Activated T-cell treated with anti-CD3 and anti-CD28 coated beads, Interleukin-2, amount 50 U/mL, for 4 hours (primary cell): ENCODE measurements around the gene FAM174C. TPM values are rescaled to one million over a fixed set of nuclear protein-coding genes. Genes with fewer than 3 reads are reported as not detected.
"Not testable (repeated sequence)": the region's sequence is repeated elsewhere in the genome, so short reads cannot be mapped to it uniquely, and the experiment has no call there.

ENCODE experiments used
- ATAC-seq, 2 donors: fragments of 200-7000 bp; cut with Tn5 transposase; one replicate each; pipeline ENCODE4 v1.10.0; 2021
- DNase-seq: peaks from one replicate; pipeline ENCODE4 v3.0.0-alpha.2; 2020
- H3K27me3 Mint-ChIP-seq: one replicate; pipeline ENCODE4 v1.8.0; 2021; ENCODE audit warnings: low read depth, mixed read lengths
- H3K36me3 Mint-ChIP-seq: one replicate; pipeline ENCODE4 v1.8.0; 2022; ENCODE audit warnings: mixed read lengths; ENCODE audit not compliant: insufficient read depth
- H3K4me1 Mint-ChIP-seq: one replicate; pipeline ENCODE4 v1.8.0; 2021; ENCODE audit warnings: low read depth, mixed read lengths
- H3K4me3 Mint-ChIP-seq: one replicate; pipeline ENCODE4 v1.8.0; 2021; ENCODE audit warnings: mild to moderate bottlenecking, moderate library complexity, mixed read lengths
- H3K9me3 Mint-ChIP-seq: one replicate; pipeline ENCODE4 v1.8.0; 2021; ENCODE audit warnings: mixed read lengths
- total RNA-seq, 3 donors: library from RNA; stranded (reverse); gene quantifications; one replicate each; pipeline ENCODE4 v1.2.1, GENCODE V29; 2021

The FAM174C gene
- total RNA-seq, 3 donors from 2014 or later: 189 to 199 (median 194) TPM

- DNase-seq: peak; percentile 90
- Mint-ChIP-seq H3K36me3 (no peaks in the 10 kb centered on the region), H3K27me3 (no peaks in the 10 kb centered on the region), H3K9me3 (no peaks in the 10 kb centered on the region), H3K4me3 (peak overlapping the region; percentile 87), H3K4me1 (peaks cover 30% of the 10 kb centered on the region)
- peak; percentile 39 to 41 for ATAC-seq
Observed at GRCh38 chr19:1243768-1244692, 31.3 kb upstream of the FAM174C start.

- no peak for DNase-seq
- no peak for ATAC-seq
Observed at GRCh38 chr19:1244693-1245451, 30.5 kb upstream of the FAM174C start.

DNA sequence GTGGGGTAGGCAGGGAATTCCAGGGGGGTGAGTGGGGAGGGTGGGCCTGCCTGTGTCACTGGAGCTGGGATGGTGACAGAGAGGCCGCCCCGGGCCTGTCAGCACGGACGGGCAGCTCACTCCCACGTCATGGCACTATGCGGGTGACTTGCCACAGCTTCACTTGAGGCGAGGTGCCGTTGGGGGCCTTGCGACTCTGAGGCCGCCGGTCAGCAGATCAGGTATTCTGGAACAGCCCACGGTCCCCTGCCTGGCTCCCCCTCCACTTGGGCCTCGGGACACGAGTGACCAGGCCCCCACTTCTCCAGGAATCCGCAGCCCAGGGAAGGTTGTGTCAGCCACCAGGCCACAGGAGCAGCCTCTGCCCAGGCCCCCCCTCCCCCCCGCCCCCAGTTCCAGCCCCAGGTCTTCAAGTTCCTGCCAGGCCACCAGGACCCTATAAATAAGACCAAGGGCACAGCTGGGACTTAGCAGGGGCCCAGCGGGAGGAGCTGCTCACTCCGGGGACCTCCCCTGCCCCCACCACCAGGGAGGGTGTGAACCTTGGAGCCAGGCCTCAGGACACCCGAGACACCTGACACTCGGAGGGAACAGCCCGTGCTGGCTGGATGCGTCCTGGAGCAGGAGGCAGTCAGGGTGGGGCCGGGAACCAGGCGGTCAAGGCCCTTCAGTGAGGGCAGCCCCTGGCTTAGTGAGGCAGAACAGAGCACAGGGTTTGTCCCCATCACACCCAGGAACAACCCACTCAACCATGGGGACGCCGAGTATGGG lies 29.7 kb upstream of the FAM174C start:
- DNase-seq (no peak), ATAC-seq (no peak)
- H3K36me3 Mint-ChIP-seq: no peaks in the 10 kb centered on the region
- no peak overlapping the region for H3K4me3 Mint-ChIP-seq
- H3K9me3 Mint-ChIP-seq: no peaks in the 10 kb centered on the region
- peaks cover 24% of the 10 kb centered on the region for H3K4me1 Mint-ChIP-seq
- H3K27me3 Mint-ChIP-seq: no peaks in the 10 kb centered on the region

More at GRCh38 chr19:1244693-1245451, 30.5 kb upstream of the FAM174C start:
- Mint-ChIP-seq H3K36me3 (no peaks in the 10 kb centered on the region), H3K4me3 (peak overlapping the region; percentile 63), H3K9me3 (no peaks in the 10 kb centered on the region), H3K4me1 (peaks cover 25% of the 10 kb centered on the region), H3K27me3 (no peaks in the 10 kb centered on the region)

GRCh38 chr19:1246265-1247087 lies 28.9 kb upstream of the FAM174C start:
- not testable (repeated sequence) for H3K36me3 Mint-ChIP-seq, ATAC-seq, H3K9me3 Mint-ChIP-seq, DNase-seq, H3K4me3 Mint-ChIP-seq, H3K27me3 Mint-ChIP-seq
- peaks cover 19% of the 10 kb centered on the region for H3K4me1 Mint-ChIP-seq

GRCh38 chr19:1247748-1248138 lies 27.6 kb upstream of the FAM174C start:
- Mint-ChIP-seq H3K9me3 (no peaks in the 10 kb centered on the region), H3K36me3 (peaks cover 5% of the 10 kb centered on the region), H3K27me3 (no peaks in the 10 kb centered on the region), H3K4me1 (peaks cover 15% of the 10 kb centered on the region), H3K4me3 (peak overlapping the region; percentile 29)
- ATAC-seq (no peak), DNase-seq (no peak)

GRCh38 chr19:1248139-1248785 lies 27.1 kb upstream of the FAM174C start, which contains the start of gene MIDN:
Gene MIDN (plus strand): TSS chr19:1248583. CDS start chr19:1250297, 1,714 bp downstream.
- Mint-ChIP-seq H3K4me1 (peaks cover 13% of the 10 kb centered on the region), H3K27me3 (no peaks in the 10 kb centered on the region), H3K4me3 (peak within 1 kb of the TSS; percentile 74), H3K9me3 (no peaks in the 10 kb centered on the region), H3K36me3 (peaks cover 5% of the 10 kb centered on the region)
- peak; percentile 6 to 7 for ATAC-seq
- peak; percentile 67 for DNase-seq

DNA sequence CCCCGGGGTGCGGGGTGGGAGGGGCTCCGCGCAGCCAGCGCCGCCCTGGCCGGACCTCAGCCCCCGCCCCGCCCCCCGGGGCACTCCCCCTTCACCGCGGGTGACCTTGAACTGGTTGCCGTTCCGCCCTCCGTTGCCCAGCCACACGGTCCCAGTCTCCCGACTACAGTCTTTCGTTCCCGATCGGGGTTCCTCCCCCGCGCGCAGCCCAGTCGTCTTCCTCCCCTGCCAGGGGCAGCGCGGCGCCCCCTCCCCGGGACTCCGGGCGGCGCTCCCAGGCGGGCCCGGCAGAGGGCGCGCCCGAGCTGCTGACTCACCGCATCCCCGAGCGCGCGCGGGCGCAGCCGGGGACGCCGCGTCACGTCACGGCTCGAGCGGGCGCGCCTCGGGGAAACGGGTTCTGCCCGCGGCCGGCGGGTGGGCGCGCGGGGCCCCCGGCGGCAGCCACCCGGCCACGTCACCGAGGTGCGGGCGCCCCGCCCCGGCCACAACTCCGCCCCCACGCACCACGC lies 26.5 kb upstream of the FAM174C start:
- Mint-ChIP-seq H3K36me3 (peaks cover 5% of the 10 kb centered on the region), H3K4me1 (peaks cover 16% of the 10 kb centered on the region), H3K4me3 (peak overlapping the region; percentile 74), H3K9me3 (no peaks in the 10 kb centered on the region), H3K27me3 (no peaks in the 10 kb centered on the region)
- DNase-seq (peak; percentile 85), ATAC-seq (peak; percentile 39 to 41)

- ATAC-seq (peak; percentile 64), DNase-seq (peak; percentile 93)
- peaks cover 5% of the 10 kb centered on the region for H3K36me3 Mint-ChIP-seq
- peaks cover 16% of the 10 kb centered on the region for H3K4me1 Mint-ChIP-seq
- H3K9me3 Mint-ChIP-seq: no peaks in the 10 kb centered on the region
- no peaks in the 10 kb centered on the region for H3K27me3 Mint-ChIP-seq
- H3K4me3 Mint-ChIP-seq: peak overlapping the region; percentile 79
Observed at GRCh38 chr19:1249298-1249989, 25.9 kb upstream of the FAM174C start.

DNA sequence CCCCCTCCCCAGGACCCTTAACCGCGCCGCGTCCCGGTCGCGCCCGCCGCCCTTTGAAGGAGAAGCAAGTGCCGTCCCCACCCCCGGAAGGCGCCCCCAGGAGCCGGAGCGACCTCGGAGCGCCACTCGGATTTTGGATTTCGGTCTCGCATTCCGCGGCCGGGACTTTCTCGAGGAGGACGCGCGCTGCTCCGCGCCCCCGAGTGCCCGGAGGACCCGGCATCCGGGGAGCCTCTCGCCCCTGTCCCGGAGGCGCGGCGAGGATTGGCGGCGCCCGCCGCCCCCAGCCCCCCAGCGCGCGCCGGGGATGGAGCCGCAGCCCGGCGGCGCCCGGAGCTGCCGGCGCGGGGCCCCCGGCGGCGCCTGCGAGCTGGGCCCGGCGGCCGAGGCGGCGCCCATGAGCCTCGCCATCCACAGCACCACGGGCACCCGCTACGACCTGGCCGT lies 25.3 kb upstream of the FAM174C start:
- H3K9me3 Mint-ChIP-seq: no peaks in the 10 kb centered on the region
- DNase-seq (no peak), ATAC-seq (no peak)
- H3K4me3 Mint-ChIP-seq: peak overlapping the region; percentile 79
- H3K36me3 Mint-ChIP-seq: peaks cover 11% of the 10 kb centered on the region
- no peaks in the 10 kb centered on the region for H3K27me3 Mint-ChIP-seq
- H3K4me1 Mint-ChIP-seq: peaks cover 18% of the 10 kb centered on the region

DNA sequence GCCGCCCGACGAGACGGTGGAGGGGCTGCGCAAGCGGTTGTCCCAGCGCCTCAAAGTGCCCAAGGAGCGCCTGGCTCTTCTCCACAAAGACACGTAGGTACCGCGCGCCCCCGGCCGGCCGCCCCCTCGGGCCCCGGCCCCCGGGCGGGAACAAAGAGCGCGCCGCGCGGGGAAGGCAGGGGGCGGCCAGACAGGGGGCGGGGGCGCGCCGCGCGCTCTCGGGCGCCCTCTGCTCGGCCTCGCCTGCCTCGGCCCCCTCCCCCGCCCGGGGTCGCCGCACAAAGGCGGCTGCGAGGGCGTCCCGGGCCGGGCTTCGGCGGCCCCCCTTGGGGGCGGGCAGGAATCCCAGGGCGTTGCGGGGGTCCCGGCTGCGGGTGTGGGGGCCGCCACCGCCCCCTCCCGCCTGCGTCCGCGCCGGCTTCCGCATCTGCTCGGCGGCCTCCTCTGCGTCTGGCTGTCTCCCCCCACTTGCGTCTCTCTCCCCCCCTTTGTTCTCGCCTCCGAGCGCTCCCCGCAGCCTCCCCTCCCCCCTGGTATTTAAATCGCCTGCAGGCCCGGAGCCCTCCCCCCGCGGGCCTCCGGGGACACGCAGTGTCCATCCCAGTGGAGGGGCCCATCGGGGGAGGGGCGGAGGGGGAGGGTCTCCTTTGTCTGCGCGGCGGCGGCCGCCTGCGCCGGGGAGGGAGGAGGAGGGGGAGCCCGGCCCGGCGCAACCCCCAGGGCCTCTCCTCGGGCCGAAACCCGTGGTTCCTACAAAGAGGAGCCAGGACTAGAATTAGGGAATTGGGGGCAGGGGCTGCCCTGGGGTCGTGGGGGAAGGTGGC lies 24.7 kb upstream of the FAM174C start:
- peak overlapping the region; percentile 90 for H3K4me3 Mint-ChIP-seq
- ATAC-seq (no peak), DNase-seq (peak; percentile 48)
- no peaks in the 10 kb centered on the region for H3K27me3 Mint-ChIP-seq
- H3K9me3 Mint-ChIP-seq: no peaks in the 10 kb centered on the region
- H3K4me1 Mint-ChIP-seq: peaks cover 21% of the 10 kb centered on the region
- H3K36me3 Mint-ChIP-seq: peaks cover 14% of the 10 kb centered on the region

DNA sequence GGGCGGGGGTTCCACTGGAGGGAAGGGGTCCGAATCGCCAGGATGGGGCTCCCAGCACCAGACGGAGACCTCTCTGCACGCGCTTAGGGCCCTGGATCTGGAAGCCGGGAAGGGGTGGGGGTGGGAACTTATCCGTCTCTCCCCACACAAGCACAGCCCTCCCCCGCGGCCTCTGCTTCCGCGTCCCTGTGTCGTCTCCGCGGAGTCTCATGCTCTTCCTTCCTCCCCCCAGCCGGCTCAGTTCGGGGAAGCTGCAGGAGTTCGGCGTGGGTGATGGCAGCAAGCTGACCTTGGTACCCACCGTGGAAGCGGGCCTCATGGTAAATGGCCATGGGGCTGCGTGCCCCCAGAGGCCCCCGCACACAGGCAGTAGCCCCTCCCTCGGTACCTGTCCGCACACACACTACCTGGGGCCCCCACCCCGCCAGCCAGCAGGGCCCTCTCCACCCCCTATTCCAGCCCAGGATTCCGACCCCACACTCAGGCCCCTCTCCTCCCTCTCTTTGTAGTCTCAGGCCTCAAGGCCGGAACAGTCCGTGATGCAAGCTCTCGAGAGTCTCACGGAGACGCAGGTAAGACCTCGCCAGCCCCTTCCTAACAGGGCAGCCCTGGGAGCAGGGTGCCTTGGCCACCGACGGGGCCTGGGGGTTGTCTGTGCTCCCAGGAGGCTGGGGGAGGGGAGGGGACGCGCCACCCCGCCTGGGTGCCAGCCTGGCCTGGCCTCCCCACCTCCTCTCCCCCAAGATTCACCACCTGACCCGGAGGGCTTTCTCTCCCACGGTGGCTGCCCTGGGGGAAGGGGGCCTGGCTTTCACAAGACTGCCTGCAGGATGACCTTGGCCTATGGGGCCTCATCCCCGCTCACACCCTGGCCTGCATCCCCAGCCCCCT lies 23.8 kb upstream of the FAM174C start:
- Mint-ChIP-seq H3K4me3 (peak overlapping the region; percentile 90), H3K4me1 (peaks cover 20% of the 10 kb centered on the region), H3K27me3 (no peaks in the 10 kb centered on the region), H3K36me3 (peaks cover 14% of the 10 kb centered on the region), H3K9me3 (no peaks in the 10 kb centered on the region)
- DNase-seq (peak; percentile 58), ATAC-seq (no peak)
